Fibroblast of peridontal ligament (primary cell): ENCODE measurements around the gene C19orf44.
"Not testable (repeated sequence)": the region's sequence is repeated elsewhere in the genome, so short reads cannot be mapped to it uniquely, and the experiment has no call there.

Experiments
- DNase-seq: peaks from one replicate; pipeline ENCODE4 v3.0.0-alpha.2; 2010; ENCODE audit errors: extremely low read depth

The C19orf44 gene

GRCh38 chr19:16535381-16535780, 39.2 kb downstream of the C19orf44 start:
- DNase-seq, result no peak

- DNase-seq, result no peak
Measured at GRCh38 chr19:16536130-16536529, 39.9 kb downstream of the C19orf44 start.

- DNase-seq, result no peak
Measured at GRCh38 chr19:16537111-16537510, 40.9 kb downstream of the C19orf44 start.

- no peak for DNase-seq
Measured at GRCh38 chr19:16540948-16541347, 44.8 kb downstream of the C19orf44 start.

GRCh38 chr19:16541526-16542044, 45.4 kb downstream of the C19orf44 start:
- no peak for DNase-seq

- DNase-seq, result peak; percentile 87
Measured at GRCh38 chr19:16542045-16542909, 46.1 kb downstream of the C19orf44 start, which contains the start of gene CHERP. CHERP (minus strand) TSS chr19:16542437; CDS start chr19:16542378, 59 bp downstream.

- DNase-seq, result peak; percentile 13
Measured at GRCh38 chr19:16542910-16543472, 46.8 kb downstream of the C19orf44 start.

- DNase-seq, result not testable (repeated sequence)
Measured at GRCh38 chr19:16543734-16544133, 47.5 kb downstream of the C19orf44 start.

- DNase-seq, result no peak
Measured at GRCh38 chr19:16544473-16545231, 48.5 kb downstream of the C19orf44 start.

- DNase-seq, result no peak
Measured at GRCh38 chr19:16548956-16549355, 52.8 kb downstream of the C19orf44 start.

- DNase-seq, result peak; percentile 3
Measured at GRCh38 chr19:16551902-16552301, 55.7 kb downstream of the C19orf44 start.

GRCh38 chr19:16554776-16555175, 58.6 kb downstream of the C19orf44 start:
- no peak for DNase-seq

- no peak for DNase-seq
Measured at GRCh38 chr19:16559780-16560276, 63.6 kb downstream of the C19orf44 start.

- no peak for DNase-seq
Measured at GRCh38 chr19:16561382-16561781, 65.2 kb downstream of the C19orf44 start.

- DNase-seq, result no peak
Measured at GRCh38 chr19:16562608-16563025, 66.4 kb downstream of the C19orf44 start.

- no peak for DNase-seq
Measured at GRCh38 chr19:16564842-16565241, 68.6 kb downstream of the C19orf44 start.

- DNase-seq, result no peak
Measured at GRCh38 chr19:16566161-16566560, 70.0 kb downstream of the C19orf44 start.

- DNase-seq, result no peak
Measured at GRCh38 chr19:16566702-16567101, 70.5 kb downstream of the C19orf44 start.

GRCh38 chr19:16569609-16570320, 73.6 kb downstream of the C19orf44 start:
- no peak for DNase-seq
